Daoy (cell line): Measurements from ENCODE around the gene VIPR2. TPM values are rescaled to one million over a fixed set of nuclear protein-coding genes. Genes with fewer than 3 reads are reported as not detected.
"Not testable (repeated sequence)": the region's sequence is repeated elsewhere in the genome, so short reads cannot be mapped to it uniquely, and the experiment has no call there.

Experiments used
- DNase-seq: peaks from one replicate; pipeline ENCODE4 v3.0.0-alpha.2; 2015; ENCODE audit warnings: low read depth
- total RNA-seq: library from RNA; depleted of rRNA; stranded (reverse); fragments of >200 nt; shearing (Covaris generic); gene quantifications from 2 replicates; pipeline ENCODE4 v1.2.3, GENCODE V29; 2014

Gene VIPR2
- total RNA-seq, 1 experiment from 2014 or later, result 0.74 TPM

GRCh38 chr7:159139202-159139601, 5.5 kb downstream of the VIPR2 start:
- DNase-seq, result no peak

DNA sequence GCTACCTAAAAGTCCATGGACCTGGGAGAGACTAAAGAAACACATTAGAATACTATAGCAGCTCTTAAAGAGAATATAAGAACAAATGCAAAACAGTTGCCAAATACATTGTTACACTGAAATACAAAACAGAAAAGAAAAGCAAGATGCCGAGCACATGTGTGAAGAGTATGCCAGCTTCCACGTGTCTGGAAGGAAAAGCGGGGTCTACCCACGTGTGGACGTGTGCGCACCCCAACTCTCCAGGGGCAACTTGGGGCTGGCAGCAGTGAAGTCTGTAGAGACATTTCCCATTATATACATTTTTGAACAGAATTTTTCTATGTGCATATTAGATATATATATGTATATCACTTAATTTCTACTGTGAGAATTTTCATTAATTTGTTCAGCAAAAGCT, 6.2 kb downstream of the VIPR2 start:
- DNase-seq, result no peak

DNA sequence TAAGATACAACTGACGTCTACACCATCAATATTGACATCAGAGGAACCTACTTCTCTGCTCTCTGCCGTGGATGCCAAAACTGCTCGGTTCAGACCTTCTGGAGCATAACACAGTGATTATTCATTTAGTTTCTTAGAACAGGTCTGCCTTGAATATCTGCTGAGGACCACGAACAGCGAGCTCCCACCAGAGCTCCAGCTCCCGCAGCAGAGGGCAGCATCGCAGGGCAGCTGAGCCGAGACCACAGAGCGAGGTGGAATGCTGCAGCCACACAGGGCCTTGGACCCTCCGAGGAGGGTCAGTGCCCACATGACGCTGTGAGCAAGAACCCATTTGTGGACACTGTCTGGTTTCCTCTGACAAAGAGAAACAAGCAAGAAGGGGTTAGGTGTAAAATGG, 6.8 kb downstream of the VIPR2 start:
- DNase-seq, result no peak

- DNase-seq, result no peak
These were observed 7.8 kb downstream of the VIPR2 start for GRCh38 chr7:159136846-159137245.

GRCh38 chr7:159136442-159136841, 8.2 kb downstream of the VIPR2 start:
- no peak for DNase-seq

GRCh38 chr7:159136013-159136412, 8.7 kb downstream of the VIPR2 start:
- no peak for DNase-seq

- not testable (repeated sequence) for DNase-seq
These were observed 11.8 kb downstream of the VIPR2 start for GRCh38 chr7:159132670-159133443.

DNA sequence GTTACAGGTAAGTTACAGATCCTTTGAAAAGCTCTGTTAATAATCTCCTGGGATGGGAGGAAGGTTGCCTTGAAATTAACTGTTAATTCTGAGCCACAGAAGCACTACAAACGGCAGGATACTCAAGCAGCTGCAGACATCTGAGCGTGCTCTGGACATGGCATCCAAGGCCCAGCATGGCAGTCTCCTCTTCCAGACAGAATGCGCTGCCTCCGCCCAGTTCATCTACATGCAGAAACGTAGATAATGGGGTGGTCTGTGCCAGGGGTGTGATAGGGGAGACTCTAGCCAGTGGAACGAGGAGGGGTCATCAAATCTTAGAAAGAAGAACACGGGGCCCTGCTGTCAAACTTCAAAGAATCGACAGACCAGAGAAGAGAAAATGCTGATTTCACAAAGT, 13.8 kb downstream of the VIPR2 start:
- no peak for DNase-seq

- DNase-seq, result no peak
These were observed 14.4 kb downstream of the VIPR2 start for GRCh38 chr7:159130199-159130775.

DNA sequence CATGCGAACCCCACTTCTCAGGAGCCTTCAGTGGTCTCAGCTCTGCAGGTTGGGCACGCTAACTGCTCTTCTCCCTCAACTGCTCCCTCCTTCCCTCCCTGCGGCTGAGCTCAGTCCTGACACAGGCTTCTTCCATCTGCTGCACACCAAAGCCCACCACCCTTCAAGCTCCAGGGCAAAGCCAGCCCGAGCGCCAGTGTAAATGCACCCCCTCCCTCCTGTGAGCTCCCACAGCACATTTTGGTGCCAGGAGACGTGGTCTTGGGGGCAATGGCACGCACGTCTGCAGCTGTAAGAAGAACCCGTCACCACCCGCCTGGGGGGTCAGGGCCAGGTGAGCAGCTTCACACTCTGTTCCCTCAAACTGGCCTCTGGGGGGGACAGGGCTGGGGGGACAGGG, 15.9 kb downstream of the VIPR2 start:
- DNase-seq, result no peak

- no peak for DNase-seq
These were observed 16.7 kb downstream of the VIPR2 start for GRCh38 chr7:159127691-159128642.

- DNase-seq, result peak; percentile 63
These were observed 18.1 kb downstream of the VIPR2 start for GRCh38 chr7:159126311-159127260.

DNA sequence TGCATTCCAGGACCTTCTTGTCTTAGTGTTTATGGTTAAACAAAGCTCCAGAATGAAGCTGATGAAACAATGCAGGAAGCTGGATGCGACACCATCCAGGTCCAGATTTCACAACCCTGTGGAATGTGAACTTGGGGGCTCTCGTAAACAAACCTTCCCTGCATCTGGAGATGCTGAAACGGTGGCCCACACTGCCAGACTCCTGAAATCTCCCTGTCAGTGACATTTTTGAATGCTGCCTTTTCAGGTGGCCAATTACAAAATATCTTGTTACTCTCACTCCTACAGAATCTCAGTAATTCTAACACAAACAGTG, 18.8 kb downstream of the VIPR2 start:
- DNase-seq, result no peak

DNA sequence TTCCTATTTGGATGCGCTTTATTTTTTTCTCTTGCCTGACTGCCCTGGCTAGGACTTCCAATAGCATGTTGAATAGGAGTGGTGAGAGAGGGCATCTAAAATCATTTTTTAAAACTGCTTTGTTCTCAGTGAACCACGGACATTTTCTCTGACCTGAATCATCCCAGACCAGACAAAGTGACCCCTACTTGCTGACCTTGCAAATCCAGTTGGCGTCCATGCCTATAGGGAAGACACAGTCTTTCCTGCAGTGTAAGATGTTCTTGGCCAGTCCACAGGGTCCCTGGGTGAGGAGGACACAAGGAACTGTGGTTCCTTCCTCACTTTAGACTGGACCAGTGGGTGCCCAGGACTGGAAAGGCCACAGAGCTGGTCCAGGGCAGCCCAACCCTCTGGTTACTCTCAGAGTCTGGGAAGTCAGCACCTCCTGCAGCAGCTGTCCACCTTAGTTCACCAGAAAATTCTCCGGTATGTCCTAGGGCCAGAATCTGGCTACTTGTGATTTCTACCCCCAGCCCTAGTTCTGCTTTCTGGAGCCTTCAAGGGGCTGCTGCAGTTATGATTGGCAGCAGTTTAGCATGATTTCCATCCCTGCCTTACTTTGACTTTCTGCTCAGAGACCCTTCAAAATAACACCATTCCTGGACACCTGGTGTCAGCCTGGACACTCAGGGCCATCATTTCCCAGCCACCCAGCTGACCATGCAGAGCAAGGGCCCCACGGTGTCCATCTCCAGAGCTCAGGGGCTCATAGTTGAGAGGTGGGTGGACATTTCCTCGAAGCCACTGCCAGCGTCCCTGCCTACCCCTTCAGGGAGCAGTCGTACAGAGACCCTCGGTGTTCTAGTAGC, 19.3 kb downstream of the VIPR2 start:
- DNase-seq, result no peak

DNA sequence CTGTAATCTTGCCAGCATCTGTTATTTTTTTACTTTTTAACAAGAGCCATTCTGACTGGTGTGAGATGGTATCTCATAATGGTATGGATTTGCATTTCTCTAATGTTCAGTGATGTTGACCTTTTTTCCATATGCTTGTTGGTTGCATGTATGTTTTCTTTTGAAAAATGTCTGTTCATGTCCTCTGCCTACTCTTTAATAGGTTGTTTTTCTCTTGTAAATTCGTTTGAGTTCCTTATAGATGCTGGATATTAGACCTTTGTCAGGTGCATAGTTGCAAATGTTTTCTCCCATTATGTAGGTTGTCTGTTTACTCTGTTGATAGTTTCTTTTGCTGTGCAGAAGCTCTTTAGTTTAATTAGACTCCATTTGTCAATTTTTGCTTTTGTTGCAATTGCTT, 20.9 kb downstream of the VIPR2 start:
- not testable (repeated sequence) for DNase-seq

DNA sequence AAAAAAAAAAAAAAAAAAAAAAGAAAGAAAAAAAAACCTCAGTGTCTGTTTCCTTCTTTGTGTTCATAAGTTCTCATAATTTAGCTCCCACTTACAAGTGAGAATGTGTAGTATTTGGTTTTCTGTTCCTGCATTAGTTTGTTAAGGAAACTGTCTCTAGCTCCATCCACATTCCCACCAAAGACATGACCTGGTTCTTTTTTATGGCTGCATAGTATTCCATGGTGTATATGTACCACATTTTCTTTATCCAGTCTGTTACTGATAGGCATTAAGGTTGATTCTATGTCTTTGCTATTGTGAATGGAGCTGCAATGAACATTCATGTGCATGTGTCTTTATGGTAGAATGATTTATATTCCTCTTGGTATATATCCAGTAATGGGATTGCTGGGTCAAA, 21.4 kb downstream of the VIPR2 start:
- DNase-seq, result not testable (repeated sequence)

DNA sequence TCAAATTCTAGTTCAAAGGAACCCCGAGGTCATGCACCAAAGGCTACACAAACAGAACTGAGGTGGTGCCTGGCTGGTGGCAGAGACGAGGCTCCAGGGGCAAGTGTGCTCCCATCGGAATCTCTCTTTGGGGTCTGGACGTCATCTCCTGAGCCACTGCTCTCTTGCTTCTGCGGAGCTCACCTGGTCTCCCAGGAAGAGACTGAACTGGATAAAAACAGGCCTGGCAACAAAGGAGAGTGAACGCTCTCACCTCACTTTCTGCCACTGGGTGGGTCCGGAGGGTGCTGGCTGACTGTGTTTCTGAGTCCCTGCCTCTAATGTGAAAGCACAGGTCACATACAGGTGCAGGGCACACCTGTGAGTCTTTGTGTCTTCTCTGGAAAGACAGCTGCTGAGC, 22.4 kb downstream of the VIPR2 start:
- no peak for DNase-seq

- DNase-seq, result no peak
These were observed 23.2 kb downstream of the VIPR2 start for GRCh38 chr7:159121476-159121875.

DNA sequence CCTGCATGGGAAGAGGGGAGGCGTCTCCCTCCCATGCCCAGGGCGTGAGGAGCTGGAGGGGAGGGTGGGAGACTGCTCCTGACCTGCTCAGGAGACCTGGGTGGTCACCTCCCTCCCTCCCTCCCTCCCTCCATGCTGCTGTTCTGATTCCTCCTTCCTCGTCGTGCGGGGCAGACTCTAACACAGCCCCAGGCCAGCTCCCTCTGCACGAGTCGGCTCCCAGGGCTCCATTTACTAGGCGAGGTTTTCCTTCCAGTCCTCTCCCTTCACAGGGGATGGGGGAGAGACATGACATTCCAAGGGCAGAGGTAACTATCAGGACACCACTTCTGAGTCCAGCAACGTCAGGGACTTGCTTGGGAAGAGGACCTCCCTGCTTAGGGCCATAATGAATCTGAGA, 23.6 kb downstream of the VIPR2 start:
- DNase-seq, result no peak

GRCh38 chr7:159120540-159120919, 24.1 kb downstream of the VIPR2 start:
- DNase-seq, result no peak
